ENCODE results near the gene PIGL.

The PIGL gene

GRCh38 chr17:16339402-16339801 is 122.4 kb downstream of the PIGL start:
- DNase-seq (ENCODE audit: extremely low spot score), result no peak
- TF ChIP-seq CTCF (IDR thresholded peaks at IDR 0.05; ENCODE audit: control extremely low read depth, extremely low read depth, low read depth, missing control alignments), result no peak
- CTCF ChIA-PET, result interaction anchor here (0.8 to 3.9 kb wide), 4 partner anchors 13 to 35 kb away, joined by 4 to 17 read pairs (median 5); partner anchors contain the start of gene CENPV
- POLR2A ChIA-PET, result no interaction called here

GRCh38 chr17:16339959-16340358 is 122.9 kb downstream of the PIGL start:
- ChIA-PET POLR2A (interaction anchor here (0.6 kb wide), 1 partner anchor 8 kb away, joined by 4 read pairs; no protein-coding TSS in a partner anchor), CTCF (interaction anchor here (1.2 kb wide), 1 partner anchor 24 kb away, joined by 4 read pairs; no protein-coding TSS in a partner anchor)

GRCh38 chr17:16342979-16343378 is 126.0 kb downstream of the PIGL start:
- TF ChIP-seq CTCF (IDR thresholded peaks at IDR 0.05; ENCODE audit: control extremely low read depth, extremely low read depth, low read depth, missing control alignments), result no peak
- no peak for DNase-seq (ENCODE audit: extremely low spot score)
- POLR2A ChIA-PET, result no interaction called here
- CTCF ChIA-PET, result interaction anchor here (1.4 to 11.0 kb wide), 4 partner anchors 10 to 38 kb away, joined by 3 to 112 read pairs (median 14); partner anchors contain the start of gene CENPV

More at GRCh38 chr17:16339959-16340358, 122.9 kb downstream of the PIGL start:
- DNase-seq (ENCODE audit: extremely low spot score), result no peak
- TF ChIP-seq CTCF (IDR thresholded peaks at IDR 0.05; ENCODE audit: control extremely low read depth, extremely low read depth, low read depth, missing control alignments), result no peak

GRCh38 chr17:16343569-16343968 is 126.6 kb downstream of the PIGL start:
- POLR2A ChIA-PET, result interaction anchor here (0.6 to 1.0 kb wide), 2 partner anchors 24 to 95 kb away, joined by 3 read pairs; no protein-coding TSS in a partner anchor
- TF ChIP-seq CTCF (IDR thresholded peaks at IDR 0.05; ENCODE audit: control extremely low read depth, extremely low read depth, low read depth, missing control alignments), result no peak
- CTCF ChIA-PET, result interaction anchor here (1.4 to 11.0 kb wide), 3 partner anchors 10 to 38 kb away, joined by 3 to 112 read pairs (median 17); partner anchors contain the start of gene CENPV
- DNase-seq (ENCODE audit: extremely low spot score), result no peak

DNA sequence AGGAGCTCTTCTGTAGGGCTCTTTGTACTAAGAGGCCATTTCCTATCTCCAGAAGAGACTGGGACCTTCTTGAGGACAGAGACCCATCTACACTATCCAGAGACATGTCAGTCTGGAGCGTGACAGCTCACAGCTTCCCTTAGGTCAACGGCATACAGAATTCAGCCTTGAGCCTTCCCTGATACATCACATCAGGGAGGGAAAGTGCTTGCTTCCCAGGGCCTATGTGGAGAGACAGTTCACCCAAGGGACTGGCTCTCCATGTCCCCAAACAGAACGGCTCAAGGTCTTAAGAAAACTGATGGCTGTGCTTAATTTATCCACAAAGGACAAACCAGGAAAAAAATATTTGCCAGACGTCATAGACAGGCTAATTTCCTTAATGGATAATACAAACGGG is 128.6 kb downstream of the PIGL start:
- TF ChIP-seq CTCF (IDR thresholded peaks at IDR 0.05; ENCODE audit: control extremely low read depth, extremely low read depth, low read depth, missing control alignments), result no peak
- no peak for DNase-seq (ENCODE audit: extremely low spot score)
- ChIA-PET POLR2A (no interaction called here), CTCF (interaction anchor here (0.8 to 11.0 kb wide), 3 partner anchors 8 to 191 kb away, joined by 3 to 112 read pairs (median 17); partner anchors contain the start of gene CENPV)

DNA sequence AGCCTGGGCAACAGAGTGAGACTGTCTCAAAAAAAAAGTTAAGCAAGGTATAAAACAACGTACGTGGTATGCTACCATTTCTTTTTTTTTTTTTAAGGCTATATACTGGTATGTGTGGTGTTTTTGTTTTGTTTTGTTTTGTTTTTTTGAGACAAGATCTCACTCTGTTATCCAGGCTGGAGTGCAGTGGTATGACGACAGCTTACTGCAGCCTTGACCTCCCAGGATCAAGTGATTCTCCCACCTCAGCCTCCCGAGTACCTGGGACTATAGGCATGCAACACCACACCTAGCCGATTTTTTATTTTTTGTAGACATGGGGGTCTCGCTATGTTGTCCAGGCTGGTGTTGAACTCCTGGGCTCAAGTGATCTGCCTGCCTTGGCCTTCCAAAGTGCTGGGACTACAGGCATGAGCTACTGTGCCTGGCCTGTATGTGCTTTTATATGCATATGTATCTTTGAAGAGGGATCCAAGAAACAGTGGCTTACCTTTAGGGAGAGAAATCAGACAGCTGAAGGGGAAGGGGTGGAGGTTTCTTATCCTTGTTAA is 129.8 kb downstream of the PIGL start:
- DNase-seq (ENCODE audit: extremely low spot score), result no peak
- CTCF ChIA-PET, result interaction anchor here (11.0 kb wide), 1 partner anchor 18 kb away, joined by 112 read pairs; no protein-coding TSS in a partner anchor
- TF ChIP-seq CTCF (IDR thresholded peaks at IDR 0.05; ENCODE audit: control extremely low read depth, extremely low read depth, low read depth, missing control alignments), result no peak
- POLR2A ChIA-PET, result no interaction called here
